Loucy (cell line): Measurements from ENCODE around the gene ZBTB8OS.

Source experiments
- H2AFZ ChIP-seq: fragments of 200-600 bp; sonication (generic); 2 replicates; pipeline ENCODE4 v1.6.0; 2016; ENCODE audit warnings: antibody characterized with exemption, mild to moderate bottlenecking, low read length, moderate library complexity
- H3F3A ChIP-seq: fragments of 200-600 bp; 2 replicates; pipeline ENCODE4 v1.6.0; 2016; ENCODE audit warnings: antibody characterized with exemption, low read depth, mild to moderate bottlenecking
- H3K27me3 ChIP-seq: fragments of 200-600 bp; sonication (generic); 2 replicates; pipeline ENCODE4 v1.6.1; 2014; ENCODE audit warnings: low read length, mild to moderate bottlenecking; ENCODE audit not compliant: insufficient read depth, poor library complexity, severe bottlenecking
- H3K36me3 ChIP-seq: fragments of 200-600 bp; sonication (generic); 2 replicates; pipeline ENCODE4 v1.6.1; 2016; ENCODE audit warnings: low read length; ENCODE audit not compliant: insufficient read depth
- H3K4me1 ChIP-seq: fragments of 200-600 bp; sonication (generic); 2 replicates; pipeline ENCODE4 v1.5.1; 2014; ENCODE audit warnings: low read length, mild to moderate bottlenecking; ENCODE audit not compliant: insufficient read depth, poor library complexity, severe bottlenecking
- H3K4me2 ChIP-seq: fragments of 200-600 bp; sonication (generic); 2 replicates; pipeline ENCODE4 v1.6.0; 2014; ENCODE audit warnings: antibody characterized with exemption, low read length, low read depth, mild to moderate bottlenecking; ENCODE audit not compliant: poor library complexity, severe bottlenecking
- H3K4me3 ChIP-seq: fragments of 200-600 bp; sonication (generic); 2 replicates; pipeline ENCODE4 v1.5.1; 2014; ENCODE audit warnings: low read length, mild to moderate bottlenecking, mixed read lengths; ENCODE audit not compliant: poor library complexity, severe bottlenecking
- H3K79me2 ChIP-seq: fragments of 200-600 bp; sonication (generic); 2 replicates; pipeline ENCODE4 v1.6.1; 2014; ENCODE audit warnings: low read length; ENCODE audit not compliant: insufficient read depth
- H3K9ac ChIP-seq: fragments of 200-600 bp; sonication (generic); 2 replicates; pipeline ENCODE4 v1.6.0; 2014; ENCODE audit warnings: mild to moderate bottlenecking, low read depth, low read length, moderate library complexity; ENCODE audit not compliant: poor library complexity, severe bottlenecking
- H3K9me2 ChIP-seq: fragments of 200-600 bp; sonication (generic); replicated peaks from 2 replicates; pipeline ENCODE4 v1.6.1; 2016; ENCODE audit warnings: low read depth, low read length, mixed read lengths
- H3K9me3 ChIP-seq: fragments of 200-600 bp; sonication (generic); 2 replicates; pipeline ENCODE4 v1.6.1; 2014; ENCODE audit warnings: mild to moderate bottlenecking, antibody characterized with exemption, low read length, low read depth; ENCODE audit not compliant: insufficient read depth
- H4K20me1 ChIP-seq: fragments of 200-600 bp; sonication (generic); 2 replicates; pipeline ENCODE4 v1.6.0; 2014; ENCODE audit warnings: antibody characterized with exemption, low read length, mild to moderate bottlenecking; ENCODE audit not compliant: insufficient read depth, poor library complexity, severe bottlenecking
- CTCF ChIP-seq: fragments of 200-600 bp; sonication (generic); conservative IDR thresholded peaks from 2 replicates; pipeline ENCODE4 v1.5.1; 2014; ENCODE audit warnings: mild to moderate bottlenecking, antibody characterized with exemption, low read length
- EZH2phosphoT487 ChIP-seq: fragments of 200-600 bp; IDR thresholded peaks from 2 replicates; pipeline ENCODE4 v1.6.1; 2018; ENCODE audit warnings: antibody characterized with exemption, mild to moderate bottlenecking, moderate library complexity, borderline replicate concordance

Gene ZBTB8OS

DNA sequence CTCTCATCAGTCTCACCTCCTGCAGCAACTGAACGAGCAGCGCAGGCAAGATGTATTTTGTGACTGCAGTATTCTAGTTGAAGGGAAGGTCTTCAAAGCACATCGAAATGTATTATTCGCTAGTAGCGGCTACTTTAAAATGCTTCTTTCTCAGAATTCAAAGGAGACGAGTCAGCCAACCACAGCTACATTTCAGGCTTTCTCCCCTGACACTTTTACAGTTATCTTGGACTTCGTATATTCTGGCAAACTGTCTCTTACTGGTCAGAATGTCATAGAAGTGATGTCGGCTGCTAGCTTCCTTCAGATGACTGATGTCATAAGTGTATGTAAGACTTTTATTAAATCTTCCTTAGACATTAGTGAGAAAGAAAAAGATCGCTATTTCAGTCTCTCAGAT, 57.4 kb downstream of the ZBTB8OS start:
- Histone ChIP-seq H3K36me3 (peaks cover 43% of the 10 kb centered on the region; the same call in 1 of the 2 replicates), H3K9me2 (no peaks in the 10 kb centered on the region), H3K9ac (no peak overlapping the region), H2AFZ (no peak overlapping the region), H3K79me2 (no peaks in the 10 kb centered on the region), H3K4me1 (no peaks in the 10 kb centered on the region), H3K27me3 (no peaks in the 10 kb centered on the region), H3K9me3 (no peaks in the 10 kb centered on the region), H3F3A (no peaks in the 10 kb centered on the region), H4K20me1 (no peaks in the 10 kb centered on the region), H3K4me2 (no peak overlapping the region), H3K4me3 (no peak overlapping the region)
- TF ChIP-seq EZH2phosphoT487 = no peak
- TF ChIP-seq CTCF = no peak

DNA sequence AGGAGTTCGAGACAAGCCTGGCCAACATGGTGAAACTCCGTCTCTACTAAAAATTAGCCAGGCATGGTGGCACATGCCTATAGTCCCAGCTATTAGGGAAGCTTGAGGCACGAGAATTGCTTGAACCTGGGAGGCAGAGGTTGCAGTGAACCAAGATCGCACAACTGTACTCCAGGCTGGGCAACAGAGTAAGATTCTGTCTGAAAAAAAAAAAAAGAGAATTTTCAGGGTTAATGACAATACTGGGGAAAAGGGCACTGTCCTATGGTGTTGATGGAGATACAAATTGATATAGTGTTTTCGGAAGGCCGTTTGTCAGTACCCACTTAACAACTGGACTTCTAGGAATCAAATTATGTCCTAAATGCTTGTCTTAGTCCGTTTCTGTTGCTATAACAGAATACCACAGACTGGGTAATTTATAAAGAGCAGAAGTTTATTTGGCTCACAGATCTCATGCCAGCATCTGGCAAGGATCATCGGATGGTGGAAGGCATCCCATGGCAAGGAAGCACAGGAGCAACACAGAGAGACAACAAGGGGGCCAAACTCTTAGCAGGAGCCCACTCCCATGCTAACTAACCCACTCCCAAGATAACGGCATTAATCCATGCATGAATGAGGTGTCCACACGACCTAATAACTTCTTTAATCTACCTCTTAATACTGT, 69.9 kb downstream of the ZBTB8OS start:
- H3F3A ChIP-seq = no peaks in the 10 kb centered on the region
- no peaks in the 10 kb centered on the region for H4K20me1 ChIP-seq
- peaks cover 4% of the 10 kb centered on the region; the same call in 1 of the 2 replicates for H3K36me3 ChIP-seq
- no peaks in the 10 kb centered on the region for H3K9me2 ChIP-seq
- no peaks in the 10 kb centered on the region for H3K4me1 ChIP-seq
- H3K4me3 ChIP-seq = no peak overlapping the region
- H3K9ac ChIP-seq = no peak overlapping the region
- no peaks in the 10 kb centered on the region for H3K27me3 ChIP-seq
- H3K4me2 ChIP-seq = no peak overlapping the region
- H3K9me3 ChIP-seq = no peaks in the 10 kb centered on the region
- H3K79me2 ChIP-seq = no peaks in the 10 kb centered on the region
- H2AFZ ChIP-seq = no peak overlapping the region
- TF ChIP-seq CTCF (no peak), EZH2phosphoT487 (no peak)
